ENCODE results near the gene TRPM5. TPM values are rescaled to one million over a fixed set of nuclear protein-coding genes. Genes with fewer than 3 reads are reported as not detected.

TRPM5 gene
- total and polyA plus RNA-seq, 9 of the 15 experiments (the other 6 are each of a cell fraction or from before 2014, with no cell fraction given): not detected

DNA sequence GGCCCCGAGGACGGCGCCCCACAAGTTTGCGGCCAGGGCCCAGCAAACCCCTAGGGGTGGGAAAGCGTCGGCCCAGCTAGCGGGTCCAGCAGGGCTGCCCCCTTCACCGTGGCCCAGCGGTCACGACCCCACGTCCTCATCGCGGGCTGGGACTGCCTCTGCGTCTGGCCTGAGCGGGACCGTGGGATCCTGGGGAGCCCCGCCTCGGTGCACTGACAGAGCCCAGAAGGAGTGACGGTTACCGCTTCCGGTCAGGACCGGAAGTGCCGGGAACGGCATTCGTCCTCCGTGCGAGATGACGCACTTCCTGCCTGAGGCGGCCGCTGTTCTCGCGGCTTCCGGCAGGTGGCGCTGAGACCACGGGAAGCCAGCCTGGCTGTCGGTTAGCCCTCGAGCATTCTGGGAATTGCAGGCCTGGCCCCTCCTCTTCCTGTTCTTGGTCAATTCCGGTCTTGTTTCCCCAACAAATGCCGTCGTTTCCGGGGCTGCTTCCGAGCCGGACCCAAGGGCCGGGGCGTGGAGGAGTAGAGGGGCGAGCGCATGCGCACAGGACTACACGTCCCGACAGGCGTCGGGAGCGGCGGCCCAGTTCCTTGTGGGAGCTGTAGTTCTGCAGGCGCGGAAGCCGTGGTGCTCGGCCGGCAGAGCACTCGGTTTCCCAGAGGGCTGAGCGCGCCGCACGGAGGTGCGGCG, 44.1 kb downstream of the TRPM5 start, which contains the start of gene TSSC4 (continued):
- TF ChIP-seq, protein P1, sequence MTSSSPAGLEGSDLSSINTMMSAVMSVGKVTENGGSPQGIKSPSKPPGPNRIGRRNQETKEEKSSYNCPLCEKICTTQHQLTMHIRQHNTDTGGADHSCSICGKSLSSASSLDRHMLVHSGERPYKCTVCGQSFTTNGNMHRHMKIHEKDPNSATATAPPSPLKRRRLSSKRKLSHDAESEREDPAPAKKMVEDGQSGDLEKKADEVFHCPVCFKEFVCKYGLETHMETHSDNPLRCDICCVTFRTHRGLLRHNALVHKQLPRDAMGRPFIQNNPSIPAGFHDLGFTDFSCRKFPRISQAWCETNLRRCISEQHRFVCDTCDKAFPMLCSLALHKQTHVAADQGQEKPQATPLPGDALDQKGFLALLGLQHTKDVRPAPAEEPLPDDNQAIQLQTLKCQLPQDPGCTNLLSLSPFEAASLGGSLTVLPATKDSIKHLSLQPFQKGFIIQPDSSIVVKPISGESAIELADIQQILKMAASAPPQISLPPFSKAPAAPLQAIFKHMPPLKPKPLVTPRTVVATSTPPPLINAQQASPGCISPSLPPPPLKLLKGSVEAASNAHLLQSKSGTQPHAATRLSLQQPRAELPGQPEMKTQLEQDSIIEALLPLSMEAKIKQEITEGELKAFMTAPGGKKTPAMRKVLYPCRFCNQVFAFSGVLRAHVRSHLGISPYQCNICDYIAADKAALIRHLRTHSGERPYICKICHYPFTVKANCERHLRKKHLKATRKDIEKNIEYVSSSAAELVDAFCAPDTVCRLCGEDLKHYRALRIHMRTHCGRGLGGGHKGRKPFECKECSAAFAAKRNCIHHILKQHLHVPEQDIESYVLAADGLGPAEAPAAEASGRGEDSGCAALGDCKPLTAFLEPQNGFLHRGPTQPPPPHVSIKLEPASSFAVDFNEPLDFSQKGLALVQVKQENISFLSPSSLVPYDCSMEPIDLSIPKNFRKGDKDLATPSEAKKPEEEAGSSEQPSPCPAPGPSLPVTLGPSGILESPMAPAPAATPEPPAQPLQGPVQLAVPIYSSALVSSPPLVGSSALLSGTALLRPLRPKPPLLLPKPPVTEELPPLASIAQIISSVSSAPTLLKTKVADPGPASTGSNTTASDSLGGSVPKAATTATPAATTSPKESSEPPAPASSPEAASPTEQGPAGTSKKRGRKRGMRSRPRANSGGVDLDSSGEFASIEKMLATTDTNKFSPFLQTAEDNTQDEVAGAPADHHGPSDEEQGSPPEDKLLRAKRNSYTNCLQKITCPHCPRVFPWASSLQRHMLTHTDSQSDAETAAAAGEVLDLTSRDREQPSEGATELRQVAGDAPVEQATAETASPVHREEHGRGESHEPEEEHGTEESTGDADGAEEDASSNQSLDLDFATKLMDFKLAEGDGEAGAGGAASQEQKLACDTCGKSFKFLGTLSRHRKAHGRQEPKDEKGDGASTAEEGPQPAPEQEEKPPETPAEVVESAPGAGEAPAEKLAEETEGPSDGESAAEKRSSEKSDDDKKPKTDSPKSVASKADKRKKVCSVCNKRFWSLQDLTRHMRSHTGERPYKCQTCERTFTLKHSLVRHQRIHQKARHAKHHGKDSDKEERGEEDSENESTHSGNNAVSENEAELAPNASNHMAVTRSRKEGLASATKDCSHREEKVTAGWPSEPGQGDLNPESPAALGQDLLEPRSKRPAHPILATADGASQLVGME (CRISPR knock-in tag; IDR thresholded peaks at IDR 0.05): peak; percentile 80
- TF ChIP-seq TRIM24 (IDR thresholded peaks at IDR 0.05) (peak in 1 of 2 experiments; percentile 94; a peak in 2 of 4 replicates), NBN (IDR thresholded peaks at IDR 0.05; ENCODE audit: low read depth) (peak; percentile 67; the same call in 1 of the 2 replicates), ZNF217 (CRISPR knock-in tag; IDR thresholded peaks at IDR 0.05) (no peak), SMARCC2 (IDR thresholded peaks at IDR 0.05; ENCODE audit: low read depth) (no peak), ZNF263 (CRISPR knock-in tag; IDR thresholded peaks at IDR 0.05; ENCODE audit: borderline replicate concordance) (peak; percentile 36), SP2 (IDR thresholded peaks at IDR 0.05; ENCODE audit: extremely low read depth, low read depth, low read length, poor library complexity, severe bottlenecking) (peak; percentile 21), ZNF778 (CRISPR knock-in tag; IDR thresholded peaks at IDR 0.05) (no peak), HNRNPLL (IDR thresholded peaks at IDR 0.05; ENCODE audit: low read depth, low read length, poor library complexity, severe bottlenecking) (peak; percentile 35), ZEB2 (IDR thresholded peaks at IDR 0.05) (peak; percentile 42; the same call in 1 of the 2 replicates)
- TF ChIP-seq, protein P2, sequence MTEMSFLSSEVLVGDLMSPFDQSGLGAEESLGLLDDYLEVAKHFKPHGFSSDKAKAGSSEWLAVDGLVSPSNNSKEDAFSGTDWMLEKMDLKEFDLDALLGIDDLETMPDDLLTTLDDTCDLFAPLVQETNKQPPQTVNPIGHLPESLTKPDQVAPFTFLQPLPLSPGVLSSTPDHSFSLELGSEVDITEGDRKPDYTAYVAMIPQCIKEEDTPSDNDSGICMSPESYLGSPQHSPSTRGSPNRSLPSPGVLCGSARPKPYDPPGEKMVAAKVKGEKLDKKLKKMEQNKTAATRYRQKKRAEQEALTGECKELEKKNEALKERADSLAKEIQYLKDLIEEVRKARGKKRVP (CRISPR knock-in tag; IDR thresholded peaks at IDR 0.05): 0 out of 2 replicates have a peak, but pooled peaks have one; percentile 10
- TF ChIP-seq, protein P3, sequence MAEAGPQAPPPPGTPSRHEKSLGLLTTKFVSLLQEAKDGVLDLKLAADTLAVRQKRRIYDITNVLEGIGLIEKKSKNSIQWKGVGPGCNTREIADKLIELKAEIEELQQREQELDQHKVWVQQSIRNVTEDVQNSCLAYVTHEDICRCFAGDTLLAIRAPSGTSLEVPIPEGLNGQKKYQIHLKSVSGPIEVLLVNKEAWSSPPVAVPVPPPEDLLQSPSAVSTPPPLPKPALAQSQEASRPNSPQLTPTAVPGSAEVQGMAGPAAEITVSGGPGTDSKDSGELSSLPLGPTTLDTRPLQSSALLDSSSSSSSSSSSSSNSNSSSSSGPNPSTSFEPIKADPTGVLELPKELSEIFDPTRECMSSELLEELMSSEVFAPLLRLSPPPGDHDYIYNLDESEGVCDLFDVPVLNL (CRISPR knock-in tag; IDR thresholded peaks at IDR 0.05; ENCODE audit: low read depth): 0 out of 2 replicates have a peak, but pooled peaks have one; percentile 15
- TF ChIP-seq, protein P4, sequence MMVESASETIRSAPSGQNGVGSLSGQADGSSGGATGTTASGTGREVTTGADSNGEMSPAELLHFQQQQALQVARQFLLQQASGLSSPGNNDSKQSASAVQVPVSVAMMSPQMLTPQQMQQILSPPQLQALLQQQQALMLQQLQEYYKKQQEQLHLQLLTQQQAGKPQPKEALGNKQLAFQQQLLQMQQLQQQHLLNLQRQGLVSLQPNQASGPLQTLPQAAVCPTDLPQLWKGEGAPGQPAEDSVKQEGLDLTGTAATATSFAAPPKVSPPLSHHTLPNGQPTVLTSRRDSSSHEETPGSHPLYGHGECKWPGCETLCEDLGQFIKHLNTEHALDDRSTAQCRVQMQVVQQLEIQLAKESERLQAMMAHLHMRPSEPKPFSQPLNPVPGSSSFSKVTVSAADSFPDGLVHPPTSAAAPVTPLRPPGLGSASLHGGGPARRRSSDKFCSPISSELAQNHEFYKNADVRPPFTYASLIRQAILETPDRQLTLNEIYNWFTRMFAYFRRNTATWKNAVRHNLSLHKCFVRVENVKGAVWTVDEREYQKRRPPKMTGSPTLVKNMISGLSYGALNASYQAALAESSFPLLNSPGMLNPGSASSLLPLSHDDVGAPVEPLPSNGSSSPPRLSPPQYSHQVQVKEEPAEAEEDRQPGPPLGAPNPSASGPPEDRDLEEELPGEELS (CRISPR knock-in tag; IDR thresholded peaks at IDR 0.05; ENCODE audit: borderline replicate concordance): peak; percentile 90; the same call in 1 of the 2 replicates
- TF ChIP-seq, protein P5, sequence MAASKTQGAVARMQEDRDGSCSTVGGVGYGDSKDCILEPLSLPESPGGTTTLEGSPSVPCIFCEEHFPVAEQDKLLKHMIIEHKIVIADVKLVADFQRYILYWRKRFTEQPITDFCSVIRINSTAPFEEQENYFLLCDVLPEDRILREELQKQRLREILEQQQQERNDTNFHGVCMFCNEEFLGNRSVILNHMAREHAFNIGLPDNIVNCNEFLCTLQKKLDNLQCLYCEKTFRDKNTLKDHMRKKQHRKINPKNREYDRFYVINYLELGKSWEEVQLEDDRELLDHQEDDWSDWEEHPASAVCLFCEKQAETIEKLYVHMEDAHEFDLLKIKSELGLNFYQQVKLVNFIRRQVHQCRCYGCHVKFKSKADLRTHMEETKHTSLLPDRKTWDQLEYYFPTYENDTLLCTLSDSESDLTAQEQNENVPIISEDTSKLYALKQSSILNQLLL (CRISPR knock-in tag; IDR thresholded peaks at IDR 0.05; ENCODE audit: borderline replicate concordance): no peak

All from K562 (cell line).